GM12878 (cell line): ENCODE results near the gene ENTREP3. TPM values are rescaled to one million over a fixed set of nuclear protein-coding genes. Genes with fewer than 3 reads are reported as not detected.

ENCODE experiments used
- ATAC-seq: fragments of 200-7000 bp; cut with Tn5 transposase; 3 replicates; pipeline ENCODE4 v1.9.1; 2020; ENCODE audit warnings: mild to moderate bottlenecking, moderate library complexity
- BruUV-seq: library from RNA; stranded (reverse); fragments of 400-500 nt; replicated peaks from 2 replicates; lab custom pipeline; 2021; lab: Mats Ljungman, UMichigan
- CTCF ChIA-PET: fragments of 300-600 bp; sonication (Branson Sonifier 250); formaldehyde crosslinking; extraction: SDS; loops from one replicate; lab custom pipeline; 2021; ENCODE audit warnings: inconsistent platforms; lab: Yijun Ruan, JAX
- POLR2A ChIA-PET: fragments of 350-600 bp; formaldehyde crosslinking; extraction: SDS; loops from one replicate; lab custom pipeline; 2021; ENCODE audit warnings: inconsistent platforms; lab: Charles Lee
- RAD21 ChIA-PET: fragments of 300-600 bp; sonication (Branson Sonifier 250); formaldehyde crosslinking; loops from one replicate; lab custom pipeline; 2023; ENCODE audit warnings: antibody characterized with exemption; ENCODE audit not compliant: unreplicated experiment; lab: Charles Lee
- SMC1A ChIA-PET: fragments of 300-600 bp; sonication (Branson Sonifier 250); formaldehyde crosslinking; loops from one replicate; lab custom pipeline; 2023; ENCODE audit not compliant: unreplicated experiment, uncharacterized antibody; lab: Charles Lee
- DNase-seq: peaks from one replicate; pipeline ENCODE4 v3.0.0-alpha.2; 2011; ENCODE audit warnings: low read depth, low spot score
- FAIRE-seq: peaks from 3 replicates; lab custom pipeline; 2011; peaks lifted over from hg19 to GRCh38; lab: Jason Lieb, UNC
- H2AFZ ChIP-seq: 2 replicates; pipeline ENCODE4 v1.6.0; 2011; ENCODE audit warnings: low read depth, low read length, control low read depth; ENCODE audit not compliant: control insufficient read depth
- H3K27ac ChIP-seq: 2 replicates; pipeline ENCODE4 v1.5.1; 2011; ENCODE audit warnings: control low read depth; ENCODE audit not compliant: control insufficient read depth, insufficient read depth
- H3K27me3 ChIP-seq, 2 experiments: replicated peaks in 1 of 2; 2 replicates each; pipeline versions ENCODE4 v1.6.0 to v1.6.1; 2011; ENCODE audit warnings: low read length in 1 of 2; ENCODE audit not compliant: control insufficient read depth in 2 of 2, insufficient read depth in 2 of 2
- H3K36me3 ChIP-seq, 2 experiments: 2 replicates each; pipeline ENCODE4 v1.5.1; 2011; ENCODE audit warnings: low read length in 1 of 2; ENCODE audit not compliant: control insufficient read depth in 2 of 2, insufficient read depth in 2 of 2
- H3K4me1 ChIP-seq: 2 replicates; pipeline ENCODE4 v1.6.1; 2011; ENCODE audit warnings: mild to moderate bottlenecking, low read length, moderate library complexity, mixed read lengths; ENCODE audit not compliant: control insufficient read depth, insufficient read depth
- H3K4me2 ChIP-seq: 2 replicates; pipeline ENCODE4 v1.6.0; 2011; ENCODE audit warnings: control low read depth; ENCODE audit not compliant: control insufficient read depth, insufficient read depth
- H3K4me3 ChIP-seq: fragments of 200-600 bp; sonication (generic); 2 replicates; pipeline ENCODE4 v1.5.1; 2016
- H3K79me2 ChIP-seq: 2 replicates; pipeline ENCODE4 v1.6.0; 2011; ENCODE audit warnings: low read length; ENCODE audit not compliant: control insufficient read depth, insufficient read depth
- H3K9ac ChIP-seq: 2 replicates; pipeline ENCODE4 v1.8.0; 2011; ENCODE audit warnings: low read length, control low read depth, mixed read lengths; ENCODE audit not compliant: control insufficient read depth, insufficient read depth
- H3K9me3 ChIP-seq: replicated peaks from 3 replicates; pipeline ENCODE4 v1.5.1; 2011; ENCODE audit warnings: mild to moderate bottlenecking, low read length; ENCODE audit not compliant: control insufficient read depth, insufficient read depth
- H4K20me1 ChIP-seq: 2 replicates; pipeline ENCODE4 v1.6.0; 2011; ENCODE audit not compliant: control insufficient read depth, insufficient read depth
- BHLHE40 ChIP-seq, 2 experiments: fragments of 450-650 bp in 1 of 2; IDR thresholded peaks; 2 replicates each; pipeline ENCODE4 v1.6.1; 2011 to 2017; ENCODE audit warnings: low read depth in 2 of 2, borderline replicate concordance in 1 of 2, improper control_type of control experiment in 1 of 2, low read length in 1 of 2, mild to moderate bottlenecking in 1 of 2
- BMI1 ChIP-seq: fragments of 450-650 bp; IDR thresholded peaks from 2 replicates; pipeline ENCODE4 v1.6.1; 2016; ENCODE audit warnings: mild to moderate bottlenecking, moderate library complexity, borderline replicate concordance
- CTCF ChIP-seq, 3 experiments: IDR thresholded peaks in 2 of 3; conservative IDR thresholded peaks in 1 of 3; 2 replicates each; pipeline ENCODE4 v1.5.1; 2011; ENCODE audit warnings: low read depth in 3 of 3, low read length in 3 of 3, mild to moderate bottlenecking in 3 of 3, control low read depth in 2 of 3, moderate library complexity in 2 of 3, inconsistent platforms in 1 of 3, mixed read lengths in 1 of 3; ENCODE audit not compliant: control insufficient read depth in 2 of 3, insufficient read depth in 1 of 3; ENCODE audit errors: extremely low read depth in 1 of 3
- HCFC1 ChIP-seq: fragments of 150-350 bp; IDR thresholded peaks from 2 replicates; pipeline ENCODE4 v1.6.1; 2014; ENCODE audit warnings: low read length
- HDAC2 ChIP-seq: fragments of 200-600 bp; sonication (generic); IDR thresholded peaks from 2 replicates; pipeline ENCODE4 v1.6.1; 2017
- NFXL1 ChIP-seq: fragments of 450-650 bp; IDR thresholded peaks from 2 replicates; pipeline ENCODE4 v1.6.1; 2017; ENCODE audit warnings: antibody characterized with exemption, mild to moderate bottlenecking, borderline replicate concordance
- NFYB ChIP-seq: IDR thresholded peaks from 2 replicates; pipeline ENCODE4 v1.6.1; 2011; ENCODE audit warnings: low read depth, mild to moderate bottlenecking, low read length, improper control_type of control experiment, moderate library complexity; ENCODE audit not compliant: insufficient read depth
- PRDM15 ChIP-seq: fragments of 450-650 bp; formaldehyde crosslinking; IDR thresholded peaks from 2 replicates; pipeline ENCODE4 v1.4.0; 2020; ENCODE audit warnings: mild to moderate bottlenecking, moderate library complexity
- RUNX3 ChIP-seq: IDR thresholded peaks from 2 replicates; pipeline ENCODE4 v1.6.1; 2012; ENCODE audit warnings: low read length, inconsistent platforms
- SREBF2 ChIP-seq: IDR thresholded peaks from 2 replicates; pipeline ENCODE4 v1.6.1; 2012; ENCODE audit warnings: mild to moderate bottlenecking, low read length
- SUPT20H ChIP-seq: IDR thresholded peaks from 2 replicates; pipeline ENCODE4 v1.6.1; 2011; ENCODE audit warnings: low read depth, mild to moderate bottlenecking, low read length, moderate library complexity, borderline replicate concordance; ENCODE audit not compliant: control insufficient read depth
- TARDBP ChIP-seq: IDR thresholded peaks from 2 replicates; pipeline ENCODE4 v1.6.1; 2016; ENCODE audit warnings: borderline replicate concordance
- TBL1XR1 ChIP-seq: IDR thresholded peaks from 2 replicates; pipeline ENCODE4 v1.6.1; 2012; ENCODE audit warnings: low read depth, low read length, improper control_type of control experiment
- TCF7 ChIP-seq: IDR thresholded peaks from 2 replicates; pipeline ENCODE4 v1.6.1; 2014; ENCODE audit warnings: antibody characterized with exemption, borderline replicate concordance
- ZNF24 ChIP-seq: fragments of 450-650 bp; IDR thresholded peaks from 2 replicates; pipeline ENCODE4 v1.6.1; 2017; ENCODE audit warnings: antibody characterized with exemption, mild to moderate bottlenecking
- WGBS: methylation state at CpG from one replicate; pipeline ENCODE4 v1.1.6; 2016; ENCODE audit warnings: low lambda C conversion rate; ENCODE audit not compliant: insufficient replicate concordance, insufficient coverage; ENCODE audit errors: missing lambda C conversion rate; 5-methylcytosine and 5-hydroxymethylcytosine counted together
- in situ Hi-C: fragments of 300-500 bp; cut with MboI; formaldehyde crosslinking; loops from 9 replicates; pipeline ENCODE4 v1.14.3; 2018; ENCODE audit warnings: mixed read lengths
- intact Hi-C: fragments of 100-400 bp; cut with micrococcal nuclease; formaldehyde crosslinking; loops from one replicate; pipeline ENCODE4 v1.14.2; 2022; ENCODE audit not compliant: unreplicated experiment
- polyA plus RNA-seq, 11 experiments: library from polyadenylated mRNA; depleted of rRNA in 4 of 11; unstranded in 6 of 11; stranded (reverse) in 5 of 11; fragments of >200 nt; fragmentation: Nextera tagmentation in 4 of 11; fragmentation: Illumina TruSeq in 1 of 11; extraction: Ambion mirVana in 4 of 11; extraction: Trizol in 1 of 11; gene quantifications; 1 replicate in 1 of 11; 2 replicates in 10 of 11; pipeline versions ENCODE4 v1.2.1 to v1.2.3, GENCODE V29; 2011 to 2016; ENCODE audit warnings: inconsistent platforms in 2 of 11, missing spikeins in 2 of 11, low read depth in 1 of 11
- total RNA-seq, 4 experiments: library from RNA; depleted of rRNA in 3 of 4; stranded (reverse); fragments of >200 nt in 3 of 4; fragmentation: Illumina TruSeq in 1 of 4; extraction: Trizol in 1 of 4; gene quantifications; 2 replicates each; pipeline versions ENCODE4 v1.2.1 to v1.2.3, GENCODE V29; 2013 to 2021

The ENTREP3 gene
- total and polyA plus RNA-seq, 10 of the 15 experiments (the other 5 are each of a cell fraction or from before 2014, with no cell fraction given): 1.7 to 31.8 (median 3.9) TPM

- no peaks in the 10 kb centered on the region for H3K9me3 ChIP-seq
- 2% methylated on average over 4 of the region's 4 CpGs for WGBS
- FAIRE-seq: no peak
- in situ Hi-C loops: no loop called here
- no peaks in the 10 kb centered on the region; a peak in 2 of 4 replicates for H3K36me3 ChIP-seq
- H3K9ac ChIP-seq: peak overlapping the region; percentile 62
- intact Hi-C loops: loop anchor here (5.0 kb wide), 1 partner anchor 34 kb away; the partner anchor contains the start of genes MTX1 and THBS3
- peak overlapping the region; percentile 88 for H2AFZ ChIP-seq
- CTCF ChIA-PET: interaction anchor here (0.5 to 5.5 kb wide), 13 partner anchors 10 to 617 kb away, joined by 3 to 28 read pairs (median 4); partner anchors contain the start of genes KRTCAP2, MTX1, THBS3 and TRIM46
- H3K79me2 ChIP-seq: peaks cover 13% of the 10 kb centered on the region
- H4K20me1 ChIP-seq: no peaks in the 10 kb centered on the region
- H3K4me2 ChIP-seq: peak overlapping the region; percentile 83
- DNase-seq: no peak
- RAD21 ChIA-PET: interaction anchor here (0.7 to 2.1 kb wide), 4 partner anchors 9 to 67 kb away, joined by 3 to 10 read pairs (median 4); partner anchors contain the start of gene FDPS
- H3K27me3 ChIP-seq: no peaks in the 10 kb centered on the region
- peaks cover 14% of the 10 kb centered on the region for H3K4me1 ChIP-seq
- SMC1A ChIA-PET: interaction anchor here (0.7 to 1.9 kb wide), 9 partner anchors 10 to 441 kb away, joined by 3 to 7 read pairs (median 4); partner anchors contain the start of gene KRTCAP2
- BruUV-seq: no TSS peak
- POLR2A ChIA-PET: interaction anchor here (0.6 to 2.2 kb wide), 8 partner anchors 14 to 68 kb away, joined by 3 to 13 read pairs (median 4); partner anchors contain the start of genes ENTREP3, FDPS and KRTCAP2
- peak overlapping the region; percentile 71 for H3K4me3 ChIP-seq
- peak; percentile 47 for ATAC-seq
- H3K27ac ChIP-seq: peak overlapping the region; percentile 47
- TF ChIP-seq RUNX3: no peak
- TF ChIP-seq CTCF (IDR thresholded peaks at IDR 0.05 in 2 of 3, conservative IDR thresholded peaks at IDR 0.05 in 1 of 3; ENCODE audit: control insufficient read depth in 2 of 3, extremely low read depth in 1 of 3, insufficient read depth in 1 of 3, low read depth in 3 of 3, low read length in 3 of 3): no peak
- no peak for TF ChIP-seq ZNF24
- TF ChIP-seq TBL1XR1: peak; percentile 57; the same call in 1 of the 2 replicates
- peak; percentile 12; the same call in 1 of the 2 replicates for TF ChIP-seq PRDM15 (CRISPR knock-in tag)
- peak in 1 of 2 experiments; percentile 27; a peak in 1 of 4 replicates for TF ChIP-seq BHLHE40 (IDR thresholded peaks at IDR 0.05; ENCODE audit: borderline replicate concordance in 1 of 2, low read depth in 2 of 2, low read length in 1 of 2)
- TF ChIP-seq HCFC1: peak; percentile 89
- no peak for TF ChIP-seq HDAC2
- no peak for TF ChIP-seq TCF7
- TF ChIP-seq NFYB: no peak
- TF ChIP-seq BMI1: no peak
- TF ChIP-seq TARDBP: peak; percentile 95; the same call in 1 of the 2 replicates
- TF ChIP-seq SUPT20H: no peak
- TF ChIP-seq SREBF2: no peak
- no peak for TF ChIP-seq NFXL1
These were observed 14.1 kb downstream of the ENTREP3 start for GRCh38 chr1:155241069-155241679.
